DND-41 (cell line): ENCODE measurements around the gene OR1C1.

Source experiments
- EZH2 ChIP-seq: IDR thresholded peaks from 3 replicates; pipeline ENCODE4 v1.6.1; 2012; ENCODE audit warnings: borderline replicate concordance, low read depth, mild to moderate bottlenecking, moderate library complexity, low read length, inconsistent platforms; ENCODE audit not compliant: severe bottlenecking
- TF ChIP-seq, protein P1 (sequence below): IDR thresholded peaks from 2 replicates; pipeline ENCODE4 v1.5.1; 2012; ENCODE audit warnings: borderline replicate concordance, low read length, moderate library complexity, mild to moderate bottlenecking; ENCODE audit not compliant: poor library complexity, severe bottlenecking; ENCODE audit errors: extremely low read depth

DNA sequence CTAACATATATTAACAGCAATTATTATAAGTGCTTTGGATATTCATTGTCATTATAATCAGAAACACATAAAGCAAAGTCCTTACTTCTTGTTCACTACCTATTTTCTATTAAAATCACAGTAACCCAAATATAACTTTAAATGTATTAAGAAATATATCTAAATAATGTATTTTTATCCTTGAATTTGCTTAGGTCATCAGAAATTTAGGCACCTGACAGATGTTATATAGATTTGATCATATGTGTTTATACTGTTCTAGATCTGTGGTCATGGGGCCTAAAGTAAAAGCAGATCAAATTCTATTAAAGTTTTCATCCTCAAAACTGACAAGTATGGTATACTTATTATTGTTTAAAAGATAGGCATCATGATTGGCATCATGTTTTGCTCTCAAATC is 9.2 kb upstream of the OR1C1 start:
- TF ChIP-seq EZH2 = no peak
- TF ChIP-seq, protein P1, sequence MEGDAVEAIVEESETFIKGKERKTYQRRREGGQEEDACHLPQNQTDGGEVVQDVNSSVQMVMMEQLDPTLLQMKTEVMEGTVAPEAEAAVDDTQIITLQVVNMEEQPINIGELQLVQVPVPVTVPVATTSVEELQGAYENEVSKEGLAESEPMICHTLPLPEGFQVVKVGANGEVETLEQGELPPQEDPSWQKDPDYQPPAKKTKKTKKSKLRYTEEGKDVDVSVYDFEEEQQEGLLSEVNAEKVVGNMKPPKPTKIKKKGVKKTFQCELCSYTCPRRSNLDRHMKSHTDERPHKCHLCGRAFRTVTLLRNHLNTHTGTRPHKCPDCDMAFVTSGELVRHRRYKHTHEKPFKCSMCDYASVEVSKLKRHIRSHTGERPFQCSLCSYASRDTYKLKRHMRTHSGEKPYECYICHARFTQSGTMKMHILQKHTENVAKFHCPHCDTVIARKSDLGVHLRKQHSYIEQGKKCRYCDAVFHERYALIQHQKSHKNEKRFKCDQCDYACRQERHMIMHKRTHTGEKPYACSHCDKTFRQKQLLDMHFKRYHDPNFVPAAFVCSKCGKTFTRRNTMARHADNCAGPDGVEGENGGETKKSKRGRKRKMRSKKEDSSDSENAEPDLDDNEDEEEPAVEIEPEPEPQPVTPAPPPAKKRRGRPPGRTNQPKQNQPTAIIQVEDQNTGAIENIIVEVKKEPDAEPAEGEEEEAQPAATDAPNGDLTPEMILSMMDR = no peak
